Panc1 (cell line): Measurements from ENCODE around the gene EPHA3. TPM values are rescaled to one million over a fixed set of nuclear protein-coding genes. Genes with fewer than 3 reads are reported as not detected.

Experiments
- ATAC-seq: fragments of 200-7000 bp; cut with Tn5 transposase; 2 replicates; pipeline ENCODE4 v1.9.1; 2020; ENCODE audit warnings: mild to moderate bottlenecking, moderate library complexity
- BruUV-seq: library from RNA; stranded (reverse); fragments of 400-500 nt; replicated peaks from 2 replicates; lab custom pipeline; 2021; lab: Mats Ljungman, UMichigan
- CTCF ChIA-PET: fragments of 300-600 bp; sonication (Branson Sonifier 250); formaldehyde crosslinking; loops from one replicate; lab custom pipeline; 2022; ENCODE audit warnings: antibody characterized with exemption; lab: Charles Lee
- POLR2A ChIA-PET: fragments of 300-600 bp; sonication (Branson Sonifier 250); formaldehyde crosslinking; loops from one replicate; lab custom pipeline; 2022; ENCODE audit warnings: antibody characterized with exemption; lab: Charles Lee
- DNase-seq: peaks from one replicate; pipeline ENCODE4 v3.0.0-alpha.2; 2010; ENCODE audit warnings: low read depth, low spot score
- H3K27ac ChIP-seq: 2 replicates; pipeline ENCODE4 v1.5.1; 2011; ENCODE audit warnings: mild to moderate bottlenecking, low read length, inconsistent platforms
- H3K27me3 ChIP-seq: fragments of 200-500 bp; sonication (Bioruptor generic); 2 replicates; pipeline ENCODE4 v1.6.0; 2014; ENCODE audit warnings: low read length, inconsistent platforms; ENCODE audit not compliant: control insufficient read depth, insufficient read depth
- H3K36me3 ChIP-seq: fragments of 200-500 bp; sonication (Bioruptor generic); 2 replicates; pipeline ENCODE4 v1.5.1; 2014; ENCODE audit warnings: inconsistent platforms, mild to moderate bottlenecking, low read length, moderate library complexity; ENCODE audit not compliant: control insufficient read depth, insufficient read depth
- H3K4me1 ChIP-seq: 2 replicates; pipeline ENCODE4 v1.5.1; 2011; ENCODE audit warnings: inconsistent platforms, mild to moderate bottlenecking, low read length, moderate library complexity; ENCODE audit not compliant: control insufficient read depth, insufficient read depth
- H3K4me3 ChIP-seq, 2 experiments: 2 replicates each; pipeline ENCODE4 v1.5.1; 2011 to 2012; ENCODE audit warnings: low read depth in 2 of 2, low read length in 2 of 2, mild to moderate bottlenecking in 2 of 2, inconsistent platforms in 1 of 2, moderate library complexity in 1 of 2
- H3K9me3 ChIP-seq: fragments of 200-500 bp; sonication (Bioruptor generic); 2 replicates; pipeline ENCODE4 v1.5.1; 2014; ENCODE audit warnings: low read depth, mild to moderate bottlenecking, inconsistent platforms, low read length, moderate library complexity; ENCODE audit not compliant: control insufficient read depth, insufficient read depth
- CTCF ChIP-seq: fragments of 450-650 bp; IDR thresholded peaks from 2 replicates; pipeline ENCODE4 v1.5.1; 2017; ENCODE audit warnings: mild to moderate bottlenecking
- POLR2AphosphoS5 ChIP-seq: IDR thresholded peaks from 2 replicates; pipeline ENCODE4 v1.6.1; 2012; ENCODE audit warnings: mild to moderate bottlenecking, low read depth, low read length, moderate library complexity
- REST ChIP-seq, 2 experiments: IDR thresholded peaks; 2 replicates each; pipeline ENCODE4 v1.6.1; 2011 to 2012; ENCODE audit warnings: low read depth in 2 of 2, control low read depth in 1 of 2, low read length in 1 of 2, mild to moderate bottlenecking in 1 of 2, moderate library complexity in 1 of 2; ENCODE audit not compliant: insufficient read depth in 1 of 2
- SIN3A ChIP-seq: IDR thresholded peaks from 2 replicates; pipeline ENCODE4 v1.6.1; 2012; ENCODE audit warnings: low read depth, mild to moderate bottlenecking, low read length, moderate library complexity, borderline replicate concordance; ENCODE audit not compliant: insufficient read depth
- TCF7L2 ChIP-seq: IDR thresholded peaks from 2 replicates; pipeline ENCODE4 v1.6.1; 2011; ENCODE audit warnings: mild to moderate bottlenecking, low read depth, low read length, inconsistent platforms
- in situ Hi-C: cut with HindIII; loops from 2 replicates; pipeline ENCODE4 v1.10.0; 2016; ENCODE audit warnings: low sequenced_read_pairs, low pct_unique_long_range_greater_than_20kb
- intact Hi-C: fragments of 100-400 bp; cut with micrococcal nuclease; formaldehyde crosslinking; loops from one replicate; pipeline ENCODE4 v1.10.0; 2022; ENCODE audit not compliant: unreplicated experiment
- total RNA-seq: library from RNA; stranded (reverse); gene quantifications from one replicate; pipeline ENCODE4 v1.2.1, GENCODE V29; 2021; ENCODE audit not compliant: unreplicated experiment

Gene EPHA3
- total RNA-seq, 1 experiment from 2014 or later, result 0.05 TPM

GRCh38 chr3:89280822-89281365, 173.5 kb downstream of the EPHA3 start:
- no TSS peak for BruUV-seq
- Histone ChIP-seq H3K4me3 (no peak overlapping the region), H3K9me3 (no peaks in the 10 kb centered on the region), H3K27ac (no peak overlapping the region), H3K36me3 (no peaks in the 10 kb centered on the region), H3K27me3 (no peaks in the 10 kb centered on the region), H3K4me1 (no peaks in the 10 kb centered on the region)
- POLR2A ChIA-PET, result no interaction called here
- no peak for TF ChIP-seq CTCF
- no peak for TF ChIP-seq SIN3A
- no peak for TF ChIP-seq TCF7L2
- no peak for TF ChIP-seq REST (IDR thresholded peaks at IDR 0.05; ENCODE audit: insufficient read depth in 1 of 2, low read depth in 2 of 2, low read length in 1 of 2)
- no peak for TF ChIP-seq POLR2AphosphoS5
- in situ Hi-C loops (no loop called here), intact Hi-C loops (no loop called here)
- CTCF ChIA-PET, result no interaction called here
- ATAC-seq (no peak), DNase-seq (no peak)

GRCh38 chr3:89287902-89288508, 180.6 kb downstream of the EPHA3 start:
- intact Hi-C loops, result no loop called here
- BruUV-seq, result no TSS peak
- no peak overlapping the region for H3K27ac ChIP-seq
- TF ChIP-seq CTCF (no peak), REST (IDR thresholded peaks at IDR 0.05; ENCODE audit: insufficient read depth in 1 of 2, low read depth in 2 of 2, low read length in 1 of 2) (no peak), SIN3A (no peak)
- no peaks in the 10 kb centered on the region for H3K36me3 ChIP-seq
- in situ Hi-C loops, result no loop called here
- ChIA-PET POLR2A (no interaction called here), CTCF (no interaction called here)
- no peak for DNase-seq
- ATAC-seq, result no peak
- no peaks in the 10 kb centered on the region for H3K27me3 ChIP-seq
- no peak overlapping the region for H3K4me3 ChIP-seq
- no peaks in the 10 kb centered on the region for H3K4me1 ChIP-seq
- H3K9me3 ChIP-seq, result no peaks in the 10 kb centered on the region
